KMS-11 (cell line): Measurements from ENCODE around the gene MID1IP1.

ENCODE experiments used
- H2AFZ ChIP-seq: fragments of 200-600 bp; sonication (generic); 2 replicates; pipeline ENCODE4 v1.6.1; 2016; ENCODE audit warnings: antibody characterized with exemption, mixed run types, low read depth
- H3K27ac ChIP-seq: fragments of 200-600 bp; sonication (generic); 2 replicates; pipeline ENCODE4 v1.6.1; 2016; ENCODE audit warnings: mild to moderate bottlenecking, mixed run types
- H3K27me3 ChIP-seq: fragments of 200-600 bp; sonication (generic); 2 replicates; pipeline ENCODE4 v1.6.1; 2017; ENCODE audit warnings: mild to moderate bottlenecking, low read depth, mixed run types, moderate library complexity; ENCODE audit not compliant: insufficient read depth
- H3K36me3 ChIP-seq: fragments of 200-600 bp; sonication (generic); 2 replicates; pipeline ENCODE4 v1.6.1; 2017; ENCODE audit warnings: mild to moderate bottlenecking, mixed run types; ENCODE audit not compliant: insufficient read depth
- H3K4me1 ChIP-seq: fragments of 200-600 bp; sonication (generic); 2 replicates; pipeline ENCODE4 v1.6.1; 2016; ENCODE audit warnings: mild to moderate bottlenecking, low read depth, mixed run types; ENCODE audit not compliant: poor library complexity, severe bottlenecking
- H3K4me2 ChIP-seq: fragments of 200-600 bp; sonication (generic); 2 replicates; pipeline ENCODE4 v1.7.0; 2016; ENCODE audit warnings: mild to moderate bottlenecking, mixed run types
- H3K4me3 ChIP-seq: fragments of 200-600 bp; sonication (generic); IDR thresholded peaks from 2 replicates; pipeline ENCODE4 v1.6.1; 2017; ENCODE audit warnings: low read depth, low read length, mixed read lengths; ENCODE audit not compliant: insufficient read depth
- H3K79me2 ChIP-seq: fragments of 200-600 bp; sonication (generic); 2 replicates; pipeline ENCODE4 v1.6.1; 2016; ENCODE audit warnings: low read depth, mixed run types; ENCODE audit not compliant: insufficient read depth
- H3K9ac ChIP-seq: fragments of 200-600 bp; sonication (generic); 2 replicates; pipeline ENCODE4 v1.6.1; 2016; ENCODE audit warnings: mild to moderate bottlenecking, mixed run types
- H4K20me1 ChIP-seq: fragments of 200-600 bp; sonication (generic); 2 replicates; pipeline ENCODE4 v1.6.1; 2016; ENCODE audit warnings: mild to moderate bottlenecking, mixed run types; ENCODE audit not compliant: insufficient read depth
- TF ChIP-seq, protein P1 (sequence below): fragments of 200-600 bp; sonication (generic); conservative IDR thresholded peaks from 2 replicates; pipeline ENCODE4 v1.6.1; 2017; ENCODE audit warnings: low read depth, mild to moderate bottlenecking, antibody characterized with exemption, low read length, moderate library complexity, mixed read lengths

Gene MID1IP1

DNA sequence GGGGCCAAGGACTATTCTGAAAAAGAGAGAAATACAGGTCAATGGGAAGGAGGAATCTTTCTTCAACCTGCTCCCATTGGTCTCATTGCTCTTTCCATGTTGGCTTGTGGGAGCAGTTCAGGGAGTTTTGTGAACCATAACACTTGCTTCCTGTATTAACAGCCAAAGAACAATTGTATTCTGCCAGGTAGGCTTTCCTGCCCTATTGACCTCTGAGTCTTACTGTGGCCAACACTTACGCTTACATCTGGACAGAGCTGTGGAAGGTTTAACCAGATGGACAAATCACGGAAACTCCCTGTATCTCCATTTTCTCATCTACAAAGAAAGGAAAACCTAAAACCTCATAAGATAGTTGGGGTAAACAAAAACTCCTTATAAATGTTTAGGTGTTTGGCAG is 30.7 kb downstream of the MID1IP1 start:
- Histone ChIP-seq H3K27ac (no peak overlapping the region), H3K27me3 (no peaks in the 10 kb centered on the region), H4K20me1 (no peaks in the 10 kb centered on the region), H3K4me3 (no peak overlapping the region), H3K4me1 (no peaks in the 10 kb centered on the region), H3K4me2 (no peak overlapping the region), H3K9ac (no peak overlapping the region), H3K79me2 (no peaks in the 10 kb centered on the region), H3K36me3 (no peaks in the 10 kb centered on the region), H2AFZ (no peak overlapping the region)
- TF ChIP-seq, protein P1, sequence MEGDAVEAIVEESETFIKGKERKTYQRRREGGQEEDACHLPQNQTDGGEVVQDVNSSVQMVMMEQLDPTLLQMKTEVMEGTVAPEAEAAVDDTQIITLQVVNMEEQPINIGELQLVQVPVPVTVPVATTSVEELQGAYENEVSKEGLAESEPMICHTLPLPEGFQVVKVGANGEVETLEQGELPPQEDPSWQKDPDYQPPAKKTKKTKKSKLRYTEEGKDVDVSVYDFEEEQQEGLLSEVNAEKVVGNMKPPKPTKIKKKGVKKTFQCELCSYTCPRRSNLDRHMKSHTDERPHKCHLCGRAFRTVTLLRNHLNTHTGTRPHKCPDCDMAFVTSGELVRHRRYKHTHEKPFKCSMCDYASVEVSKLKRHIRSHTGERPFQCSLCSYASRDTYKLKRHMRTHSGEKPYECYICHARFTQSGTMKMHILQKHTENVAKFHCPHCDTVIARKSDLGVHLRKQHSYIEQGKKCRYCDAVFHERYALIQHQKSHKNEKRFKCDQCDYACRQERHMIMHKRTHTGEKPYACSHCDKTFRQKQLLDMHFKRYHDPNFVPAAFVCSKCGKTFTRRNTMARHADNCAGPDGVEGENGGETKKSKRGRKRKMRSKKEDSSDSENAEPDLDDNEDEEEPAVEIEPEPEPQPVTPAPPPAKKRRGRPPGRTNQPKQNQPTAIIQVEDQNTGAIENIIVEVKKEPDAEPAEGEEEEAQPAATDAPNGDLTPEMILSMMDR: no peak

GRCh38 chrX:38837389-38837788 is 36.1 kb downstream of the MID1IP1 start:
- no peak overlapping the region for H2AFZ ChIP-seq
- TF ChIP-seq, protein P1: no peak
- no peaks in the 10 kb centered on the region for H3K79me2 ChIP-seq
- H3K4me3 ChIP-seq: no peak overlapping the region
- H4K20me1 ChIP-seq: no peaks in the 10 kb centered on the region
- H3K27ac ChIP-seq: no peak overlapping the region
- H3K4me2 ChIP-seq: no peak overlapping the region
- H3K4me1 ChIP-seq: no peaks in the 10 kb centered on the region
- no peaks in the 10 kb centered on the region for H3K27me3 ChIP-seq
- H3K9ac ChIP-seq: no peak overlapping the region
- no peaks in the 10 kb centered on the region for H3K36me3 ChIP-seq

DNA sequence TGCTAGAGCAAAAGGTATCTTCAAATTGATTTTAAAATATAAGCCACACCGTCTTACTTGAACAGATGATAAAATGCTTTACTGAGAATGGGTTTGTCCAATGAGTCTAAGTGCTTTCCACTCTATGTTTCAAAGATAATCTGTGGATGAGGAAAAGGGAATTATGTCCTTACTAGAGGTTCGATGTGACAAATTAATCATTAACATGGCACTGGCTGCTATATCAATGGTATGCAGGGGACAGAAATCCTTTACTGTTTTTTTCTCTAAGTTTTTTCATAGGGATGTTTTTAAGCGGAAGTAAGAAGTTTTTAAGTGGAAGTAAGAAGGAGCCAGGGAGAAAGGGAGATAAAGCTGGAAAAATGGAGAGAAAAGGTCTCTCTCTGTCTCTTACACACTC is 38.0 kb downstream of the MID1IP1 start:
- no peak overlapping the region for H3K4me3 ChIP-seq
- no peaks in the 10 kb centered on the region for H4K20me1 ChIP-seq
- TF ChIP-seq, protein P1: no peak
- H3K79me2 ChIP-seq: no peaks in the 10 kb centered on the region
- no peak overlapping the region for H3K27ac ChIP-seq
- no peak overlapping the region for H3K9ac ChIP-seq
- no peaks in the 10 kb centered on the region for H3K27me3 ChIP-seq
- no peak overlapping the region for H3K4me2 ChIP-seq
- no peaks in the 10 kb centered on the region for H3K36me3 ChIP-seq
- no peak overlapping the region for H2AFZ ChIP-seq
- H3K4me1 ChIP-seq: peaks cover 3% of the 10 kb centered on the region

DNA sequence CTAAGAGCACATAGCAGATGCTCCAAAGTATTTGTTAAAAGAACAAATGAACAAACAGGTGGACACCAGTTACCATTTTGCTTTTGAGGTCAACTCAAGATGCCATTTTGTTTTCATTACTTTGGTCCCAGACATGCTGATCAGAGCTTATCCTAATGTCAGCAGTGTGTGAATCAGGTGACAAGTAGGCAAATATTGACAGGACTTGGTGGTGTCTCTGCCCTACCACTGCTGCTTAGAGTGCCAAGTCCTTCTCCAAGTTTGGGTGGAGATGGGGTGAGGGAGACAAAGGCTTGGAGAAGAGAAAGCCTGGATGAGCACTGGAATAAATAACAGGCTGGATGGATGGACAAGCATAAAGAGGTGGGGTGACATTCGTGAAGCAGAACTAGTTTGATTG is 38.7 kb downstream of the MID1IP1 start:
- H2AFZ ChIP-seq: no peak overlapping the region
- H3K27ac ChIP-seq: no peak overlapping the region
- H4K20me1 ChIP-seq: no peaks in the 10 kb centered on the region
- TF ChIP-seq, protein P1: no peak
- H3K36me3 ChIP-seq: no peaks in the 10 kb centered on the region
- H3K27me3 ChIP-seq: no peaks in the 10 kb centered on the region
- H3K4me1 ChIP-seq: peaks cover 6% of the 10 kb centered on the region
- H3K79me2 ChIP-seq: no peaks in the 10 kb centered on the region
- no peak overlapping the region for H3K4me3 ChIP-seq
- no peak overlapping the region for H3K4me2 ChIP-seq
- H3K9ac ChIP-seq: no peak overlapping the region

- Histone ChIP-seq H3K27me3 (no peaks in the 10 kb centered on the region), H3K4me2 (no peak overlapping the region), H2AFZ (no peak overlapping the region), H3K4me1 (peaks cover 6% of the 10 kb centered on the region), H3K36me3 (no peaks in the 10 kb centered on the region), H3K4me3 (no peak overlapping the region), H3K27ac (no peak overlapping the region), H3K9ac (no peak overlapping the region), H3K79me2 (no peaks in the 10 kb centered on the region), H4K20me1 (no peaks in the 10 kb centered on the region)
- TF ChIP-seq, protein P1: no peak
These were observed 40.5 kb downstream of the MID1IP1 start for GRCh38 chrX:38841750-38842149.
